ENCODE measurements around the gene MAG. TPM values are rescaled to one million over a fixed set of nuclear protein-coding genes. Genes with fewer than 3 reads are reported as not detected.

The MAG gene
- total RNA-seq, 2 experiments from 2014 or later = 0.43 to 0.44 TPM

Small RNAs within 50 kb of the gene (microRNA-seq; reads per million reads assigned to microRNA genes)
- not detected for gene MIR5196 (ENCODE audit: borderline microRNAs expressed, borderline number of aligned reads, borderline replicate concordance)

Other genes with a start within 250 kb of the MAG start
- gene FXYD3, start 176.3 kb upstream of the MAG start, total RNA-seq = not detected
- under 1 TPM; 0.50 to 0.51 TPM for gene LGI4, start 157.1 kb upstream of the MAG start, total RNA-seq
- gene FXYD1, start 153.3 kb upstream of the MAG start, total RNA-seq = 1 to 10 TPM; 2.3 to 2.8 TPM
- under 1 TPM; 0.77 to 0.93 TPM for gene FXYD7, start 148.9 kb upstream of the MAG start, total RNA-seq
- gene FXYD5, start 137.4 kb upstream of the MAG start, total RNA-seq = 100 to 1,000 TPM; 334 to 360 TPM
- gene FAM187B, start 63.4 kb upstream of the MAG start, total RNA-seq = under 1 TPM in 1 of 2 experiments, not detected in 1; 0.19 TPM
- gene LSR, start 43.2 kb upstream of the MAG start, total RNA-seq = 10 to 100 TPM; 25.4 to 28.7 TPM
- gene USF2, start 23.2 kb upstream of the MAG start, total RNA-seq = 100 to 1,000 TPM; 117 to 121 TPM
- gene HAMP, start 9.6 kb upstream of the MAG start, total RNA-seq = not detected
- 1 to 10 TPM in 1 of 2 experiments, under 1 TPM in 1; 0.75 to 1.2 TPM for gene CD22, start 37.0 kb downstream of the MAG start, total RNA-seq
- under 1 TPM in 1 of 2 experiments, not detected in 1; 0.12 TPM for gene FFAR1, start 55.7 kb downstream of the MAG start, total RNA-seq
- gene FFAR3, start 66.3 kb downstream of the MAG start, total RNA-seq = 1 to 10 TPM; 1.1 TPM
- under 1 TPM in 1 of 2 experiments, not detected in 1; 0.17 TPM for gene GPR42, start 78.9 kb downstream of the MAG start, total RNA-seq
- gene FFAR2, start 156.1 kb downstream of the MAG start, total RNA-seq = not detected
- gene KRTDAP, start 198.3 kb downstream of the MAG start, total RNA-seq = not detected
- gene DMKN, start 221.5 kb downstream of the MAG start, total RNA-seq = 1 to 10 TPM; 2.1 to 2.4 TPM
- gene SBSN, start 236.2 kb downstream of the MAG start, total RNA-seq = under 1 TPM in 1 of 2 experiments, not detected in 1; 0.10 TPM
- gene GAPDHS, start 241.3 kb downstream of the MAG start, total RNA-seq = not detected

Data from activated CD4-positive, alpha-beta memory T cell treated with anti-CD3 and anti-CD28 coated beads for 36 hours (primary cell).